Stimulated activated CD4-positive, alpha-beta T cell treated with anti-CD3 and anti-CD28 coated beads, Interleukin-15, amount 100 ng/mL, for 1 hour (primary cell): ENCODE data around the gene NFIA.

ENCODE experiments used
- DNase-seq, 2 donors: peaks; one replicate each; pipeline ENCODE4 v3.0.0-alpha.2; 2020; ENCODE audit warnings: low read depth in 1 of 2, low spot score in 1 of 2

Gene NFIA

DNA sequence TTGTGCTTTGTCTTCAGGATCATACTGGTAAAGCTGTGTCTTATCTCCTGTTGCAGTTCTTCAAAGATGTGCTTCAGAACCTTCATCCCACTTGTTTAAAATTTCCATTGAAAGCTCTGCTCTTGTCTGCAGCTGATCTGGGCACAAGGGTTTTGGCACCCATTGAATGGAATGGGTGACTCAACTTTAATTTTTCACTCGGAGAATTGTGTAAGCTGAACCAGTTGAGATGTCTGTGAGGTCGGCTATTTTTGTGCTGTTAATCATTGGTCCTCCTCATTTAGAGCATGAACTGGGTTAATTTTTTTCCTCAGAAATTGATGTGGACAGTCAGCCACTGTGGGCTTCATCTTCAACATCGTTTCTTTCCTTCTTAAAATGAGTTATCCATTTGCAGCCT is 390.5 kb downstream of the NFIA start:
- DNase-seq = no peak

DNA sequence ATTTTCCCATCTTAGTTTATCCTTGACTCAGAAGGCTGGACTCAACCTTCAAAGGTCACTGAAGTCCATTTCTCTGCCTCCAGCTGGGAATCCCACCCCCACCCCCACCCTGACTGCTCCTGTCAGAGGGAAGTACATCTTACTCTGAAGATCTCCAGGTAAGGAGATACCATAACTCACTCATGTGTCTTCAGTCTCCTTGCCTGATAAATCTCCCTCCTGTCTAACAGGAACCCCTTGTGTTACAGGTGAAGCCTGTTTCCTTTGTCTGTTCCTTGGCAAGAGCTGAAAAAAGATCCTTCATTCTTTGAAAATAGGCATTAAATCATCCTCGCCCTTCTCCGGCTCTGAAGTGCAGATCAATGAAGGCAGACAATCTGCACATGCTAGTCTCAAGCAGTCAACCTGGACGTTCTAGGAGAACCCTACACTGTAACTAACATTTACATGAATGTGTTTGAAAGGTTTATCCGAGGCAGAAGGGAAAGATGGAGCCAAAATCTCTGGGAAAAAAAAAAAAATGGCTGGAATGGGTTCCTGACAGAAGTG is 392.0 kb downstream of the NFIA start:
- no peak for DNase-seq

DNA sequence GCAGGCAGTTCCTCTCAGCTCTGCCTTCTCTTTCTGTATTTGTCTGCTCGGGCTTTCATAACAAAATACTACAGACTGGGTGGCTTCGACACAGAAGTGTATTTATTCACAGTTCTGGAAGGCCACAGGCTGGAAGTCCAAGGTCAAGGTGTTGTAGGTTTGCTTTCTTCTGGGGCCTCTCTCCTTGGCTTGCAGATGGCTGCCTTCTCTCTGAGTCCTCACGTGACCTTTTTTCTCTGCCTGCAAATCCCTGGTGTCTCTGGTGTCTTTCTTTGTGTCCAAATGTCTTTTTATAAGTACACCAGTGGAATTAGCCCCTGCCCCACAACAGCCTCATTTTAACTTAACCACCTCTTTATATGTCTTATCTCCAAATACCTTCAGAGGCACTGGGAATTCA is 392.6 kb downstream of the NFIA start:
- no peak for DNase-seq

DNA sequence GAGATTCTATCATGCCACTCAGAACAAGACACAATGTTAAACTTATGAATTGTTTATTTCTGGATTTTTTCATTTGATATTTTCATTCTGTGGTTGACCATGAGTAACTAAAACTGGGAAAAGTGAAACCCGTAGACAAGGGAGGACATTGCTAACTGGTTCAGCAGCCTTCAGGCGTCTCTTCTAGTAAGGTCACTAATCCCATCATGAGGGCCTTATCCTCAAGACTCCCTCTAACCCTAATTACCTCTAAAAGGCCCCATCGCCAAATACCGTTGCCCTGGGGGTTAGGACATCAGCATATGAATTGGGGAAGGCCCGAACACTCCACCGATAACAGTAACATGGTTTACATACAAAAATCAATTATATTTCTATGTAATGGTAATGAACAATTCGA is 394.9 kb downstream of the NFIA start:
- no peak for DNase-seq

DNA sequence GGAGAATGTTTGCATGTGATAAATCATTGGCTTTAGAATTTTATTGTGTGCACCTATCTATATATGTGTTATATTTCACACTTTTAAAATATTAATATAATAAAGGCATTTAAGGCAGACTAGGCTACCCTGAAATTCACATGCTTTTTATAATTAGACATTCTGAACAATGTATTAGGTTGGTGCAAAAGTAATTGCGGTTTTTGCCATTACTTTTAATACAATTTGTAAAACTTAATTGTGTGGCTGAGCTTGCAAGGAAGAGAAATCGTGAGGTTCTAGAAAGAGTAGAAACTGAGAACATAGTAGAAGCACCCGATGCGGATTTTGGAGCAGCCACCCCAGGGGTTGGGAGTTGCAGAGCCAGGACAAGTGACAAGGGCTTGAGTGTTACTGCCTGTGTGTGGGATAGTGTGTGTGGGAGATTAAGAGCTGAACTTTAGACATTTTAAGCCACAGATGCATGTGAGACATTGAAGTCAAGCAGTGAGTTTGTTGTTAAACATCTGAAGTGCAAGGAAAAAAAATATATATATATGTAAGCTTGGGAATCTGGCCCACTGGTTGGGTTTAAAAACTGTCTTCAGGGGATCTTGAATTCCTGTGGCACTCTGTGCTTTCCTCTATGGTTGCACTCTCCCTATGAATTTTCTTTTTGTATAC is 398.0 kb downstream of the NFIA start:
- DNase-seq = no peak

DNA sequence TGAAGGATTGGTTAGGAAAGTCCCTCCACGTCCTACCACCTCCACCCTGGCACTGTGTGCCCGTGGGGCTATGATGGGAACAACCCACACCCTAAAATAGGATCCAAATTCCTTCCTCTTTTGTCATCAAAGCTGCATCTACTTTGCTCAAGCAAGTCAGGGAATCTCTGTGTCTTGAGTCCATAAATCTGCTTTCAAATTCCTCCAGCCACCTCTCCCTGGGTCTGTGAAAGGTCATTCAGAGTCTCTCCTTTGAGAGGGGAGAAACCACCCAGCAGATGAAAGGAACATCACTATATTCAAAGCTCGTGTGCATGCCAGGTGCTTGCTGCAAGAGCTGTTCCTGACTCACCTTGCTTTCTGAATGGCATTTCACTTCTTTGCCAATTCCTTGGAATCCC is 399.0 kb downstream of the NFIA start:
- DNase-seq = no peak

DNA sequence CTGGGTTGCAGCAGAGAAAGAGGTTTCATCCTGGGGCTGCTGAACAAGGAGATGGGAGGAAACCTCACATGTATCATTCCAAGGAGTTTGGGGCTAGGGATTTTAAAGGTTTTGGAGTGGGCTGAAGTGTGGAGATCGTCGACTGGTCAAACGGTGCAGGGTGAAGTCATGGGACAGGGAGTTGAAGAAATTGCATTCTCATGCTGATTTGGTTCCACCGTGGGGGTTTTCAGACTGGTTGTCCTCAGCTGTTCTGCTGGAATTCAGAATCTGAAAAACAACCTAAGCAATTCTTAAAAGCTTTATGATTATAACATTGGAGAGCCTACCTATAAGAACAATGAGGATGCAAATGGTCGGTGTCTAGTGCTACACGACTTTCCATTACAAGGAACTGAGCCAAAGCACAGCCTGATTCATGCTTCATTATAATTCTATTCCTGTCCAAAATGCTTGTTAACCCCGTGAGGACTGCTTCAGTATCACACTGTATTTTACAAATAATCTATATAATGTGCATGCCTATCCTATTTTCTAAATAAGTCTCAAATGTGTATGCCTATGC is 399.9 kb downstream of the NFIA start:
- DNase-seq = no peak

DNA sequence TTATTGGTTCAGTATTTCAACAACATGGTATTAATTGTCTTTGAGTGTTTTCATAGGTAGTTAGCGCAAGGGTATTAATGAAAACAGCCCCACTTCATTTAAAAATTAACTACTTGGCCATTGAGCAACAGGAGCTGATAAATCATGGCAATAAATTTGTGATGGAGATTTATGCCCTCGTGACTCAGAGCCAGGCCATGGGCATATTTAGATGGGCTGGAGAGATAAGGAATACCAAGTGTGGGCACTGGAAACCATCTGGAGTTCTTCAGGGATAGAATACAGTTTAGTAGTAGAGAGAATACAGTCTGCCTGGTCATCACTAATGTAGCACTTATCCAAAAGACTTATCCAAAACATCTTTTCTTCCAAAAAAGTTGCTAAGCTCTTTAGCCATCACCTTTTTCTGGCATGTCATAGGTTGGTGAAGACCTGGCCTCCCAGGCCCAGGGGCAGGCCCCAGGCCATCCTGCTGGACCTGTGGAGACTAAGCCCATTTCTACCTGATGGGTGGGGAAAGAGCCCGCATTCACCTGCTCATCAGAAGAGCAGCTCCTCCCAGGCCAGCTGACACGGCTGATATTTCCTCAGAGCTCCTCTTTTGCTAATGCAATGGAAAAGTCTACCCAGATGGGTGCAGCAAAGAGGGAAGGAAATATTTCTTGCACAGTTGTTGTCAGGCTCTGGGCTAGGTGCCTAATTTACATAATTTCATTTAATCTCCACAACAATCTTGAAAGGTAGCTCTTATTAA is 404.6 kb downstream of the NFIA start:
- DNase-seq = no peak

DNA sequence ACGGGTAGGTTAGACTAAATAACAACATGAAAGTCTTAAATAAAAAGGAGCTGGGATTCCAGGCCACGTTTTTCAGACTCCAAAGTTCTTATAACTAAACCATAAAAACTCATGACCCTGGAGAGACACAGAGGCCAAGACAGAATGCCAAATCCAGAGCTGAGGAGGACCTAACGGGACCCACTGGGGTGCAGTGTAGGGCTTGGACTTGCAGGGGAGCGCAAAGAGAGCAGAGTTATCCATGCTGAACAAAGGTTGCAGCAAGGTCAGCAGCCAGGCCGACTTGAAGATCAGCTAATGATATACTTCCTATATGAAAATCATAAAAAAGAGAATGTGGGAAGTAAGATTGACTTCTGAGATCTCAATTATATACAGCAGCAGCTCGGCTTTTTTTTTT is 405.4 kb downstream of the NFIA start:
- no peak for DNase-seq

DNA sequence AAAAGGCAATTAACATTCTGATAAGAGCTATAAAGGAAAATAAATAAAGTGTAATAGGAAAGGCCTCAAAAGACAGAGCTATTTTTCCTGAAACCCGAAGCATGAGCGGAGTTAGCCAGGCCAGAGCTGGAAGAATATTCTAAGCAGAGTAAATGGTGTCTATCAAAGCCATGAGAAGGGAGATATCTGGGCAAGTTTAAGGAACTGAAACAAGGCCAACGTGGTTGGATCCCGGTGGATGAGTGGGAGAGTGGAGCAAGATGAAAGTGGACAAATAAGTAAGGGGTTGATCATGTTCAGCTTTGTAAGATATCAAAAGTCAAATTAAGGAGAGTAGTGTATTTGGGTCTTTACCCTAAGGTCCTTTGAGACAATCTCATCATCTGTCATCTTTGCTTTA is 408.6 kb downstream of the NFIA start:
- DNase-seq = no peak

DNA sequence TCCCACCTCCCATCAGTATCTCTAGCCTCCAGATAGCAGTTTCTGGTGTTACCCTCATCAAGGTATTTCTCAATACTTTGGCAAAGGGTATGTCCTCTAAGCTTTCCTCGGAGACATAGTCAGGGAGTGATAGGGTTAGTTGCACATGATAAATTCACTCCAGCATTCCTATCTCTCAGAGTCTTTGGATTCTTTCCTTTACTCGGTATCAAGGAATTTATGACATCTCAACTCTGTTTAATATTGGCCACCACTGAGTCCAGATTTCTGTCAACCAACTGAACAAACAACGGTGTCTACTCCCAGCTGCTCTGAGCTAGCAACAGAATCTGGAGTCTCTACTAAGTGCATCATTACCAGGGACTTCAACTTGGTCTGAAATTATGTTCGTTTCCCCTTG is 409.1 kb downstream of the NFIA start:
- DNase-seq = no peak

DNA sequence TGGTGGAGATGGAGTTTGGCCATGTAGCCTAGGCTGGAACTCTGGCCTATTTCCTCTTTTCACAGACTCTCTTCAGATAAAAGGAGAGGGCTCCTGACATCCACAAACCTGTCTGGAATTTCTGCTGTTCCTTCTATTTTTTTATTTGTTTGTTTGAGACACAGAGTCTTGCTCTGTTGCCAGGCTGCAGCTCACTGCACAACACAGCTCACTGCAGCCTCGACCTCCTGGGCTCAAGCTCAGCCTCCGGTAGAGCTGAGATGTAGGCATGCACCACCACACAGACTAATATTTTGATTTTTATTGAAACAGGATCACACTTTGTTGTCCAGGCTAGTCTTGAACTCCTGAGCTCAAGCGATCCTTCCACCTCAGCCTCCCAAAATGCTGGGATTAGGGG is 411.6 kb downstream of the NFIA start:
- no peak for DNase-seq

DNA sequence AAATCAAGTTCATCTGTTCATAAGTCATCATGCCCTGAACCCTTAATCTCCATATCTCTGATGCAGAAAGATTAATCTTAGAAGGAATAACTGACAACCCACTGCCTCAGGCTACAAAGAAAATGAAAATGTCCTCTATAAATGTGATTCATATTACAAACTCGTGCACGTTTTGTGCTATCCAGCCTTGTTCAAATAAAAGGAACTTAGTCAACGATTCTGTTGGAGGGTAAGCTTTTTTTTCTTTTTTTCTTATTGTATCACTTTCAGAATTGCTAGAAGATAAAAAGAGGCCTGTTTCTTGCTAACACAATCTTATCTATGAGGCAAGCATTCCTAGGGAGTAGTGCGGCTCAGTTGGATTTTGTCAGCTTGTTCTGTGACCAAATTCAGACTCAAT is 414.1 kb downstream of the NFIA start:
- no peak for DNase-seq

DNA sequence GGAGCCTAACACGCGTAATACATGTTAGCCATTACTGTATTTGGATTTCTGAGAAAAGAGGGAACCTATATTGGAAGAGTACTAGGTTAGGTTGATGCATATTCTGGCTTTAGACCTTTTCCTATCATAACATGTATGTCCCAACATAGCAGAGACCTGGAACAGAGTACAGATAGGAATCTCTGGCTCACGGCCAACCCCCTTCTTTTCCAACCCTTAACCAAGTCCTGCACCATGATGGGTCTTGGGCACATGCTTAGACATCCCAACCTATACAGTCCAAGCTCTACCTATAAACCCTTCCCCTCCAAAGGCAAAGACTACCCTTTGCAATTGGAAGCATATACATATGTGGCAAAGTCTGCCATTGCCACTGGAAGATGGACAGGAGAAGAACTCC is 414.7 kb downstream of the NFIA start:
- no peak for DNase-seq

DNA sequence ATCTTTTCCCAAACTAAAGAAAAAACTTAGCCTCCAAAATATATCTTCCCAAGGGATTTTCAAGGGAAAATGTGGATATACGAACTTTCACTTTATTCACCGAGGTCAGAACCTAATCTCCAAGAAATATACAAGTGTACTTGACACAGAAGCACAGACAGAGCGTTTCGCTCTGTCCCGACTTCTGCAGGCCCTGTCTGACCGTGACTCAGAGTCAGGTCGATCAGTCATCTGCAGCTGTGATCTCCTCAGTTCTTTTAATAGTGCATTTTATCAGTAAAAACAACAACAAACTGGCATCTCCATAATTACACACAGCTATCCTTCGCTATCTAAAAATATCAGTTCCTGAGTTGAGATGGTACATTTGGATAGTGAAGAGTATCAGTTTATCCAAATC is 416.0 kb downstream of the NFIA start:
- no peak for DNase-seq

DNA sequence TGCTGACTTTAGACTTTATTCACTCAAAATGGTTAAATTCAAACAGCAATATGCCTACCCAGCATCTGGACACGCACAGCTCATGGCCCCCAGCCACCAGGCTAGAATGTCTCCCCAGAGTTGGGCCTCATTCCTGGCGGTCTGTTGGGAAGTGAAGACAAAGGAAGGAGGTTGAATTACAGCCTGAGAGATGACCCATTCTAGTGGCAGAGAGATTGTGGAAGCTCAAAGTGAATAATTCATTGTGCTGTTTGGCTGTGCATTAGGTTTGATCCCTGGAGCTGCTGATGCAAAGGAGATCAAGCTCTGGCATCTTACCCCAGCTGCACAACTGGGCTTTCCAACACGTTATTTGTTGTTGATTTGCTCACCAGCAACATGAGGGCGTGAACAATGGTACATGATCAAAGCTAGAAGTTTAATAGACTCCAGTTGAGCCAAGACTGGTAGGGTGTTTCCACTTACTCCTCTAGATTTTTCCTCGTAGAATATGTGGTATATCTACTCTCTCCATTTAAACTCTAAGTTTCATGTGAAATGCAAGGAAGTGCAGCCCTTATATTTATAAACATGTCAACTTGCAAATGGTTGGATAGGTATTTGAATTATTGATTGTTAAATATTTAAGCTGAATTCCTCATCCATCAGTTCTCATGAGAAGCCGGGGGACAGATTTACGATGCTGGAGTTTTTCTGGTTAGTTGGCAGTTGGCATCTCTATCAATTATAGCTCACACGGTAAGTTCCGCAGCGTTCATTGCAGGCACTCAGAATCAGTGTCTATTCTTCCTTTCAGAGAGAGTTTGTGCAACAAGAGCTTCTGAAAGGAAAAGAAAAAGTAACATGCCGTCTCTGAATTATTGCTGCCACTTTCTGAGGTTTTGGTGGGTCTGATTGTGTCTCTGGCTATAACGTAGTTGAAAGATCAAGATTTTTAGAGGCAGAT is 419.9 kb downstream of the NFIA start:
- DNase-seq = no peak

DNA sequence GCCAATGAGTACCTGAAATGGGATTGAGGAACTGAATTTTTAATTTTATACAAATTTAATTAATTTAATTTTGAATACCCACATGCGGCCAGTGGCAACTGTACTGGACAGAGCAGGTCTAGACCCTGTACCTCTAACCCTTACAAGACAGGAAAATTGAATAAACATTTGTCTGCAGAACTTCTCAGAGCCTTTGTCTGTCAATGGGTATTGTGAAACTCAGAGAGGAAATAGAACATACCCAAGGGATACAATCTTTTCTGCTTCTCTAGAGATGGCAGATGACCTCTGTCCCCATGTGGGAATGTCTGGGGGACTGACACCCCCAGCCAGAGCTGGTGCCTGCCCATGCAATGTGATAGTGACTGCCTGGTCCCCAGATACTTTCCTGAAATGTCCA is 421.9 kb downstream of the NFIA start:
- no peak for DNase-seq

DNA sequence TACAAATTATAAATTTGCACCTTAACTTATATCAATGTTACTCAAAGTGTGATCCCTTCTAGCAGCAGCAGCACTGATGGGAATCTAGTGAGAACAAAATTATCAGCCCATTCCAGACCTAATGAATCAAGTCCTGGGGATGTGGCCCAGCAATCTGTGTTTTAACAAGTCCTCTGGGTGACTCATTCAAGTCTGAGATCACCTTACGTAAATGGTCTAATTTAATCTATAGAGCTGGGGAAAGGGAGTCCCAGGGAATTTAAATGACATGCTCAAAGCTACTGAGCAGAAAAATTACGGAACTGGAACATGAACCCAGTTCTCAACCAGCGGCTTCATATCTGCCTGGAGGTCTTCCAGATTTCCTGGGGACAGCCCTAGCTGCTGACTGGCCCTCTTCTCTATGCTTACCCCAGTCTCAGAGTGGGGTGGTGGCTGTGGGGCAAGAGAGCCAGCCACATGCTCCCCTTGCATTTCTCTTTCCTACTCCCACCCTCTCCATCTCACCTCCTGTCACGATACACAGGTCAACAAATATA is 422.6 kb downstream of the NFIA start:
- DNase-seq = no peak

DNA sequence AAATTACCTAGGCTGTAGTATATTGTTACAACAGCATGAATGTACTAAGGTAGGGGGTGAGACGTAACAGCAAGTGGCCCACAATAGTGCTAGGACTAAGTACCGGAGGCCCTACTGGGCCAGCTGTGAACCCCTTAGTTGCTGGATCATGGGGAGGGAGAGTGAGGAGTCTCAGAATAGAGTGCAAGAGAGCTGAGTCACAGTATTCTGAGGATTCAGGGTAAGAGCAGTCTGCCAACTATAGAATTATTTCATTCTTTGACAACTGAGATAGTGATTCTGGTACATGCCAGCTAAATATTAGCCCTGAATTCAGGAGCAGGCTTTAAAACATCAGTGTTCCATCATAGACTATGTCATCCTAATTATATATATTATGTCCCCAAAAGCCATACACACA is 423.9 kb downstream of the NFIA start:
- DNase-seq = no peak

DNA sequence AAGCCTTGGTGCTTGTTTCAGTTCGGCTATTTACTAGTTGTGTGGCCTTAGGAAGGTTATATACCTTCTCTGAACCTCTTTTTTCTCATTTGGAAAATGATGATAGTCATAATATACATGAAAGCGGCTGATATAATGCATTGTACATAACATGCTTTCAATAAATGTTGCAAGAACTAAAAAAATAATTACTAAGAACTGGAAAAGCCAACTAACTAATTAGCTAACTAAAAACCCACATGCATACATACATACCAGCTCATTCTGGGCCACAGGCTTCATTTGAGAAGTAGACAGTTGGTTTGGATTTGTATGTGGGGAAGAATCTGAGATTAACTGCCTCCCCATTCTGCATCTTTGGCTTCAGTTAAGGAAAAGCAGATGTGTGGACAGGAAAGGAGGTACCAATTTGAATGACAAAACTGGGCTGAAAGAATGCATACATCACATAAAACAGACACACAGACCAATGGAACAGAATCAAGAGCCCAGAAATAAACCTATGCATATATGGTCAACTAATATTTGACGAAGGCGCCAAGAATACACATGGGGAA is 424.7 kb downstream of the NFIA start:
- DNase-seq = no peak
